HG03039 (cell line): ENCODE results near the gene SDHD.
"Not testable (repeated sequence)": the region's sequence is repeated elsewhere in the genome, so short reads cannot be mapped to it uniquely, and the experiment has no call there.

ENCODE experiments used
- ATAC-seq: cut with Tn5 transposase; IDR thresholded peaks from one replicate; pipeline ENCODE4 v1.9.1; 2021; ENCODE audit warnings: mild to moderate bottlenecking, moderate library complexity; ENCODE audit not compliant: unreplicated experiment

Gene SDHD

GRCh38 chr11:112086422-112087191, at the start of gene SDHD, which contains the start of gene TIMM8B:
Gene SDHD (plus strand): TSS chr11:112086873. CDS start chr11:112086908, 35 bp downstream.
Gene TIMM8B (minus strand): TSS chr11:112086756. CDS start chr11:112086723, 33 bp downstream.
- ATAC-seq, result peak; percentile 91

- no peak for ATAC-seq
Observed at GRCh38 chr11:112037527-112037926, 49.1 kb upstream of the SDHD start.

- no peak for ATAC-seq
Observed at GRCh38 chr11:112042161-112042960, 44.3 kb upstream of the SDHD start.

GRCh38 chr11:112042961-112043304, 43.7 kb upstream of the SDHD start:
- no peak for ATAC-seq

- ATAC-seq, result no peak
Observed at GRCh38 chr11:112044961-112045360, 41.7 kb upstream of the SDHD start.

GRCh38 chr11:112046647-112047046, 40.0 kb upstream of the SDHD start:
- ATAC-seq, result not testable (repeated sequence)

GRCh38 chr11:112048256-112048655, 38.4 kb upstream of the SDHD start:
- ATAC-seq, result not testable (repeated sequence)

- no peak for ATAC-seq
Observed at GRCh38 chr11:112049777-112050176, 36.9 kb upstream of the SDHD start.

GRCh38 chr11:112050721-112051120, 36.0 kb upstream of the SDHD start:
- ATAC-seq, result peak; percentile 88

- ATAC-seq, result no peak
Observed at GRCh38 chr11:112051768-112052167, 34.9 kb upstream of the SDHD start.

- ATAC-seq, result no peak
Observed at GRCh38 chr11:112057170-112057569, 29.5 kb upstream of the SDHD start.

GRCh38 chr11:112058103-112058502, 28.6 kb upstream of the SDHD start:
- ATAC-seq, result no peak

GRCh38 chr11:112062923-112063322, 23.8 kb upstream of the SDHD start:
- no peak for ATAC-seq

GRCh38 chr11:112073941-112074811, 12.5 kb upstream of the SDHD start, which contains the start of the genes NKAPD1 and PIH1D2:
Gene NKAPD1 (plus strand): TSS chr11:112074299. CDS start chr11:112075575, 1,276 bp downstream.
Gene PIH1D2 (minus strand): TSS chr11:112074017. CDS start chr11:112073174, 843 bp downstream.
- ATAC-seq, result peak; percentile 88

GRCh38 chr11:112082729-112083128, 3.9 kb upstream of the SDHD start:
- no peak for ATAC-seq

- peak; percentile 25 for ATAC-seq
Observed at GRCh38 chr11:112085822-112086421, 751 bp upstream of the SDHD start.

GRCh38 chr11:112087212-112087611, 539 bp downstream of the SDHD start:
- ATAC-seq, result no peak

- not testable (repeated sequence) for ATAC-seq
Observed at GRCh38 chr11:112095302-112095701, 8.6 kb downstream of the SDHD start.

- ATAC-seq, result no peak
Observed at GRCh38 chr11:112096194-112096593, 9.5 kb downstream of the SDHD start.
